ENCODE results near the gene GFI1.
"Not testable (repeated sequence)": the region's sequence is repeated elsewhere in the genome, so short reads cannot be mapped to it uniquely, and the experiment has no call there.

The GFI1 gene

DNA sequence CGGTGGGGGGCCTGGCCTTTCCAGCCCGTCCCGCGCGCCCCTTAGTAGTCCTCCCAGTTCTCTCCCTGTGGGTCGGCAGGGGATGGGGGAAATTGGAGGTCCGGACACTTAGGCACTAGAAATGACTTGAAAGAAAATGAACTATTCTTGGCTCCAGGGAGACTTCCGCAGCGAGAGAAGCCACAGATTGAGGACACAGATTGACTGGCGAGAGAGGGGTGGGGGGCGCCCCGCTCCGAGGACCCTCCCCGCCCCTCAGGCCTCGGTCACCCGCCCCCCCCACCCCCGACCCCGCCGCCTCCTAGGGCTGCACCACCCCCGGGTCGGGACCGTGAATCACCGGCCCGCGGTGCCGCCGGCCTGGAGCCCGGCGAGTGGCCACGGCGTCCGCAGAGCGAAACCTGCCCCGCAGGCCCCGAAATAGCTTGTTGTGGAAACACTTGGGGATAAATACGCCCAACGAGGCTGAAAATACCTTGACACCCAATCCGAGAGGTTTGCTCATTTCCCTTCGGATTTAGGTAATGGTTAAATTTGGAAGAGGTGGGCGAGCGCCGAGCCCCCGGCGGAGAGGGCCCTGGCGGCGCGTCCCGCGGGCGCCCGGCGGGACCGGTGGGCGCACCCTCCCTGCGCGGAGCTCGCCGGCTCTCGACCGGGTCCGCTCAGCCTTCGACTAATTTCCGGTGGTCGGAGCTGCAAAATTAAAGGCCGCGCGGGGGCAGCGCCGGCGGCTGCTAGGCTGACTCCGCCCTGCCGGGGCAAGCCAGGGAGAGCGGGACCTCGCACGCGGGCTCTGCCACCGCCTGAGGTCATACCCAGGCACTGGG lies at the start of gene GFI1:
Gene GFI1 (minus strand): TSS at position 675 of the 827 bp plus-strand sequence. CDS start 3,438 bp downstream, outside the sequence.
- peak; percentile 77 for DNase-seq

DNA sequence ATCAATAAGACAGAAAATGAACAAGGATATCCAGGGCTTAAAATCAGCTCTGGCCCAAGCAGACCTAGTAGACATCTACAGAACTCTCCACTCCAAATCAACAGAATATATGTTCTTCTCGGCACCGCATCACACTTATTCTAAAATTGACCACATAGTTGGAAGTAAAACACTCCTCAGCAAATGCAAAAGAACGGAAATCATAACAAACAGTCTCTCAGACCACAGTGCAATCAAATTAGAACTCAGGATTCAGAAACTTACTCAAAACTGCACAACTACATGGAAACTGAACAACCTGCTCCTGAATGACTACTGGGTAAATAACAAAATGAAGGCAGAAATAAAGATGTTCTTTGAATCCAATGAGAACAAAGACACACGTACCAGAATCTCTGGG lies 45.6 kb upstream of the GFI1 start:
- DNase-seq = not testable (repeated sequence)

DNA sequence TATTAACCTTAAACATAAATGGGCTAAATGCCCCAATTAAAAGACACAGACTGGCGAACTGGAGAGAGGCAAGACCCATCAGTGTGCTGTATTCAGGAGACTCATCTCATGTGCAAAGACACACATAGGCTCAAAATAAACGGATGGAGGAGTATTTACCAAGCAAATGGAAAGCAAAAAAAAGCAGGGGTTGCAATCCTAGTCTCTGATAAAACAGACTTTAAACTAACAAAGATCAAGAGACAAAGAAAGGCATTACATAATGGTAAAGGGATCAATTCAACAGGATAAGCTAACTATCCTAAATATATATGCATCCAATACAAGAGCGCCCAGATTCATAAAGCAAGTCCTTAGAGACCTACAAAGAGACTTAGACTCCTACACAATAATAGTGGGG lies 45.2 kb upstream of the GFI1 start:
- DNase-seq = not testable (repeated sequence)

DNA sequence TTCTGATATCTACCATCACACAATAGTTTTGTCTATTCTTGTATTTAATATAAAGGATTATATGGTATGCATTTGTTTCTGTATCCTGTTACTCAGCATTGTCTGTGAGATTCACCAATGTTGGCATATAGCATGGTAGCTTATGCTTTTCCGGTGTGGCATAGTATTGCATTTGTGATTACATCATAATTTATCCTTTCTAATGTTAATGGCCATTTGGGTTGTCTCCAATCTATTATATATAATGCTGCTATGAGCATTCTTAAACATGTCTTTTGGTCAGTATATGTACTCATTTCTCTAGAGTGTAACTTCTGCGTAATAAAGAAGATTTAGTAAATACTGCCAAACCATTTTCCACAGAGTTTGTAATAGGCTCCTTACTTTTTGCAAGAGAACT lies 40.9 kb upstream of the GFI1 start:
- DNase-seq = no peak

DNA sequence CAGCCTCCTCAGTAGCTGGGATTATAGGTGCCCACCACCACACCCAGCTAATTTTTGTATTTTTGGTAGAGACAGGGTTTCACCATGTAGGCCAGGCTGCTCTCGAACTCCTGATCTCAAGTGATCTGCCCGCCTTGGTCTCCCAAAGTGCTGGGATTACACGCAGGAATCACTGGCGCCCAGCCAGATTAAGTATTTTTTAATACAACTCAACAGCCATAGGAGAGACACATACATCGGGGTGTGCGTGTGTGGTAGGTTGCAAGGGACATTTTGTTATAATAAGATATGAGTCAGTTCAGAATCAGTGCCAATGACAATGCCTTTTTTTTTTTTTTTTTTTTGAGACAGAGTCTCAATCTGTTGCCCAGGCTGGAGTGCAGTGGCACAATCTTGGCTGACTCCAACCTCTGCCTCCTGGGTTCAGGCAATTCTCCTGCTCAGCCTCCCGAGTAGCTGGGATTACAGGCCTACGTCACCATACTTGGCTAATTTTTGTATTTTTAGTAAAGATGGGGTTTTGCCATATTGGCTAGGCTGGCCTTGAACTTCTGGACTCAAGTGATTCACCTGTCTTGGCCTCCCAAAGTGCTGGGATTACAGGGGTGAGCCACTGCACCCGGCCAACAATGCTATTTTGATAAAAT lies 38.3 kb upstream of the GFI1 start:
- DNase-seq = not testable (repeated sequence)

GRCh38 chr1:92519043-92519442 lies 32.3 kb upstream of the GFI1 start:
- DNase-seq = no peak

GRCh38 chr1:92516574-92516973 lies 29.8 kb upstream of the GFI1 start:
- DNase-seq = no peak

GRCh38 chr1:92515796-92516201 lies 29.1 kb upstream of the GFI1 start:
- DNase-seq = no peak

DNA sequence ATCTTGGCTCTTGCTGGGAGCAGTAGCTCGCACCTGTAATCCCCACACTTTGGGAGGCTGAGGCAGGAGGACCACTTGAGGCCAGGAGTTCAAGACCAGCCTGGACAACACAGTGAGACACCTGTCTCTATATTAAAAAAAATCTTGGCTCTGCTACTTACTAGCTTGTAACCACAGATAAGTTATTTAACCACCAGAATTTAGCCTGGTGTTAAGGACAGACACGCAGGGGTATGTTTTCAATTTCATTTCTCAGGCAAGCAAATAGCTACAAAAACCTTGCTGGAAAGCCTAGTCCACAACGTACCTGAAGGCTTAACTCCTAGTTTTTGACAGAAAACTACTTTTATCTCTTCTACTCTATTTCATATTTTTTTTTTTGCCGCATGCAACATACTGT lies 24.8 kb upstream of the GFI1 start:
- DNase-seq = no peak

GRCh38 chr1:92509619-92510018 lies 22.9 kb upstream of the GFI1 start:
- DNase-seq = no peak

DNA sequence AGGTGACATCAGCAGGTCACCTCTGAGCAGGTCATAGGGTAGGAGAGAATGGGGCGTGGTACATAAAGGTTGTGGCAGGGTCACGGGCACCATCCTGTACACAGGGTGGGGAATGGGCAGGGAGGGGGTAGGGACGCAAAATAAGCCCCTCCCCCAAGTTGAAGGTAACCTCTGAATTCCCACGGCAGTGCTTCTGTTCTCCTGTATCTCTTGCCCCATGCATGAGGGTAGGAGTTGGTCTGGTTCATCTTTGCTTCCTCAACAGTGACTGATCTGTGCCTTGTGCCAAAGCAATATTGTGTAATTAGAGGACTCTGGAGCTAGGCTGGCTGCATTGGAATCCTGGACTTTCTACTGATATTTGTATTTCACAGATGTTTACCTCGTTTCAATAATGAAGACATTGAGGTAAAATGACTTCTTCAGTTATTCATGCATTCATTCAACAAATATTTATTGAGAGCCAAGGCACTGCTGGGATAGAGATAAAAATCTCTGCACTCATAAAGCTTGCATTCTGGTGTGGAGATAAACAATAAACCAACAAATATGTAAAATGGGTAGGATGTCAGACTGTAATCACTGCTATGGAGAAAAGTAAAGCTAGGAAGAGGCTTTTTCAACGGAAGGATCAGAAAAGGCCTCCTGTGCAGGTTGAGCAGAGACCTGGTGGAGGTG lies 18.4 kb upstream of the GFI1 start:
- DNase-seq = no peak

- no peak for DNase-seq
These were observed 17.7 kb upstream of the GFI1 start for GRCh38 chr1:92504291-92505014.

GRCh38 chr1:92503926-92504285 lies 17.2 kb upstream of the GFI1 start:
- no peak for DNase-seq

GRCh38 chr1:92503043-92503925 lies 16.6 kb upstream of the GFI1 start:
- DNase-seq = no peak

DNA sequence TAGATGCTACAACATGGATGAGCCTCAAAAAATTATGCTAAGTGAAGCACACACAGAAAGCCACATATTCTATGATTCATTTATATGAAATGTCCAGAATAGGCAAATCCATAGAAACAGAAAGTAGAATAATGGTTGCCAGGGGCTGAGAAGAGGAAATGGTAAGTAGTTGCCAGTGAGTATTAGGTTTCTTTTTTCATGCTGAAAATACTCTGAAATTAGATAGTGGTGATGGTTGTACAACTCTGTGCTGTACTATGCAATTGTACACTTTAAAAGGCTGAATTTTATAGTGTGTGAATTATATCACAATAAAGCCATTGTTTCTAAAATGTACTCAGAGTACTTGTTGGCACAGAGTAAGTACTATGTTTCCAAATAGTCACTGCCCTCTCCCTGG lies 15.5 kb upstream of the GFI1 start:
- no peak for DNase-seq

DNA sequence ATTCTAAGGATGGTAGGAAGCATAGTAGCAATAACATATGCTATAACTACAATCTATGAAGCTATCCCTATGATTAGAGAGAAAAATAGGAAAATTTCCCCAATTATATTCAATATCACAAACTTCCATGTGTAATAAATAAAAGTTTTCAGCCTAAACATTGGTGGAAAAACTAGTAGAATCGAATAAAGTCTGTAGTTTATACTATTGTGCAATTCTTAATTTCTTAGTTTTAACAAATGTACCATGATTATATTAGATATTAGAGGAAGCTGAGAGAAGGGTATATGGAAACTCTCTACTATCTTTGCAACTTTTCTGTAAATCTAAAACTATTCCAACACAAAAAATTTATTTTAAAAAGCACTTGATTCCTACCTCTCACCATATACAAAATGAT lies 13.8 kb upstream of the GFI1 start:
- DNase-seq = no peak

- no peak for DNase-seq
These were observed 8.8 kb upstream of the GFI1 start for GRCh38 chr1:92495392-92496063.

DNA sequence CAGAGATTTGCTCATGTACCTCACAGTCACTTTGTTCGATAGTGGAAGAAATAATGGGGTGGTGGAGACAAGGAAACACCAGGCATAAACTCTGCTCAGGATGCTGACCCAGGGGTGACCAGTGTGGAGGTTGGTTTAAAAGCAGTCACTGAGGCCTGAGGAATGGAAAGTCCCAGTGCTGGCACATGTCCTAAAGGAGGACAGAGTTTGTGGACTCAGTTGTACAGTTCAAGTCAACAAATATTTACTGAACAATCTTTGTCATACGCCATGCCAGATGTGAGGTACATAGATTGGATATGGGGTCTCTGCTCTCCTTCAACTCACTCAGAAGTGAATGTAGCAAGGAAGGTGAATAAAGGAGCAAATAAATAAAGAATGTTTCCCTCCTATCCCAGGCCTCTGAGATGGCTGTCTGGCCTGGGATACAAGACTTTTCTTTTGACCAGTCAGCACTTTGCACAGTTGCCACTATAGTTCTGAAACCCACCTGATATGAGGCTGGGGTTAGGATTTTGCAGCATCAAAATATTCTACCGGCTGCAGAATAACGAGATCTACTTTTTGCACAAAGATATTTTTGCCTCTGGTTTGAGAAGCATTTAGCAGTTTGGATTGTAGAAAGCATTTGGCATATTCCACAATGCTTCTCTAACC lies 7.9 kb upstream of the GFI1 start:
- DNase-seq = no peak

- no peak for DNase-seq
These were observed 6.4 kb upstream of the GFI1 start for GRCh38 chr1:92493139-92493538.

DNA sequence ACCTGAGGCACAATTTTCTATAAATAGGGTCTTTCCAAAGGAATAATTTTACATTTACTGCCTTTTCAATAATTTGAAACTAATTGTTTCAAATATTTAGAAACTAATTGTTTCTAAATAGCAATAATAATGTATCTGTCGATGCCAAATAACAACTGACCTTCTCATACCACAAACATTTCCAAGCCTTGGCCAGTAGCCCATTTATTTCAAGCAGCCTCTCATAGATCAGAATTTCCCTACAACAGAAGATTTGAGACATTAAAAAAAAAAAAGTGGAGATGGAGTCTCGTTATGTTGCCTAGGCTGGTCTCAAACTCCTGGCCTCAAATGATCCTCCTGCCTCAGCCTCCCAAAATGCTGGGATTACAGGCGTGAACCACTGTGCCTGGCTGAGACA lies 2.1 kb upstream of the GFI1 start:
- DNase-seq = no peak

- DNase-seq = no peak
These were observed 1.7 kb upstream of the GFI1 start for GRCh38 chr1:92488416-92488815.
